HUES48 (cell line): ENCODE results near the gene NEUROG1.

Experiments used
- H3K27ac ChIP-seq: one replicate; pipeline ENCODE4 v1.7.0; 2013; ENCODE audit warnings: low read depth, low read length, inconsistent platforms
- H3K27me3 ChIP-seq: 2 replicates; pipeline ENCODE4 v1.6.1; 2013; ENCODE audit warnings: mild to moderate bottlenecking, low read length; ENCODE audit not compliant: control insufficient read depth, insufficient read depth
- H3K36me3 ChIP-seq: 2 replicates; pipeline ENCODE4 v1.6.1; 2013; ENCODE audit warnings: low read length; ENCODE audit not compliant: control insufficient read depth, insufficient read depth
- H3K4me1 ChIP-seq: 2 replicates; pipeline ENCODE4 v1.6.1; 2013; ENCODE audit warnings: mild to moderate bottlenecking, low read length; ENCODE audit not compliant: control insufficient read depth, insufficient read depth
- H3K4me3 ChIP-seq: 2 replicates; pipeline ENCODE4 v1.5.1; 2013; ENCODE audit warnings: mild to moderate bottlenecking, low read depth, low read length
- H3K9ac ChIP-seq: 2 replicates; pipeline ENCODE4 v1.6.1; 2013; ENCODE audit warnings: mild to moderate bottlenecking, low read depth, low read length, moderate library complexity
- H3K9me3 ChIP-seq: 2 replicates; pipeline ENCODE4 v1.6.1; 2013; ENCODE audit warnings: low read length; ENCODE audit not compliant: control insufficient read depth, insufficient read depth

Gene NEUROG1, protein sequence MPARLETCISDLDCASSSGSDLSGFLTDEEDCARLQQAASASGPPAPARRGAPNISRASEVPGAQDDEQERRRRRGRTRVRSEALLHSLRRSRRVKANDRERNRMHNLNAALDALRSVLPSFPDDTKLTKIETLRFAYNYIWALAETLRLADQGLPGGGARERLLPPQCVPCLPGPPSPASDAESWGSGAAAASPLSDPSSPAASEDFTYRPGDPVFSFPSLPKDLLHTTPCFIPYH

DNA sequence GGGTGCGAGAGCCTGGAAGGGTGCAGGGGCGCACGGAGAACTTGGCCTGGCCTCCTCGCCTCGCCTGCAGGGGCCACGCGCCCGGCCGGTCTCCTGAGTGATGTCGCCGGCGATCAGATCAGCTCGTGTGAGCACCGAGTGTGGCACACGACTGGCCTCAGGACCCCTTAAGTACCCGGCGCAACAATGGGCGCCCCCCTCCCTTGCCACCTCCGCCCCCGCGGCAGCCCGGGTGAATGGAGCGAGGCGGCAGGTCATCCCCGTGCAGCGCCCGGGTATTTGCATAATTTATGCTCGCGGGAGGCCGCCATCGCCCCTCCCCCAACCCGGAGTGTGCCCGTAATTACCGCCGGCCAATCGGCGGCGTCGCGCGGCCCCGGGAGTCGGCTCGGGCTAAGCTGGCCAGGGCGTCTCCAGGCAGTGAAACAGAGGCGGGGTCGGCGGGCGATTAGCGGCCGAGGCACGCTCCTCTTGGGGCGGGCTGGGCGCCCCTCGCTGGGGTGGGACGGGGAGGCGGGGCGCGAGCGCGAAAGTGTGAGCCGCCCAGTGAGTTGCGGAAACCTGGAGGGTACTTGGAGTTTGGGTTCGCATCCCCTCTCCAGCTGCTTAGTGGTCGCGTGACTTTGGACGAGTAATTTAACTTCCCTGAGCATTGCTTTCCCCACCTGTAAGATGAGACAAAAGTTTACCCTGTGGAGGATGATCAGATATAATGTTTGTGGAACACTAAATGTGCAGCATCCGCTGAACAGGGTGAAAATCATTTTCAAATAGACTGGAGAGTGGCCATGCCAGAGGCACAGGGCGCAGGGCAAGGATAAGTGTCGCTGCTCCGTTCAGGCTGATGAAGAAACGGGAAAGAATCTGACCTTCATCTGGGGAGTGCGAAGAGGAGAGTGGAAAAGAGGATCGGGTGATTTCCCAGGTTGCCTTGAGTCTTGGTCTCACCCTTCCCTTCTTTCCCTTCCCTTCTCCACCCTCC is at the start of gene NEUROG1:
Gene NEUROG1, minus strand, starts transcription at position 145 of the 982 bp plus-strand sequence. CDS start 274 bp downstream, outside the sequence.
- Histone ChIP-seq H3K36me3 (no peaks in the 10 kb centered on the region), H3K4me3 (peak within 1 kb of the TSS; percentile 43), H3K9ac (no peak within 1 kb of the TSS), H3K4me1 (peaks cover 11% of the 10 kb centered on the region), H3K27ac (no peak within 1 kb of the TSS), H3K27me3 (peaks cover 100% of the 10 kb centered on the region), H3K9me3 (peaks cover 13% of the 10 kb centered on the region; the same call in 1 of the 2 replicates)

DNA sequence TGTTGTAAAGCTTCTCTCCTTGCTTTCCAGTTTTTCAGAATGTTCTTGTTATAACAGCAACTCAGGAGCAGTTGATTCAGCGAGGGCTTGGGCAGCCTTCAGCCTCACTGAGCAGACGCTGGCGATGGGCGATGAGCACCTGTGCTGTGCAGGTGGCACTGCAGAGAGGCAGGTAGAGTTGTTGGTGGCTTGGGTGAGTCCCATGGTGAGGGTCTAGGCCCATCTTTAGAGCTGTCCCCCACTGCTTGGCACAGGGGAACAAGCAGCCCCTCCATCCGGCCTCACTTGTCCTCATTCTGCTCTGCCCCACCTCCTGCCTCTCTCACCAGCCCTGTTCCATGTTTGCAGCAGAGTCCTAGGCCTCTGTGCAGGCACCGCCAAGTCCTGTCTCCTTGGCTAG is 49.2 kb upstream of the NEUROG1 start:
- no peaks in the 10 kb centered on the region for H3K9me3 ChIP-seq
- no peaks in the 10 kb centered on the region for H3K36me3 ChIP-seq
- no peak overlapping the region for H3K9ac ChIP-seq
- peaks cover 28% of the 10 kb centered on the region for H3K27me3 ChIP-seq
- no peak overlapping the region for H3K4me3 ChIP-seq
- no peaks in the 10 kb centered on the region for H3K4me1 ChIP-seq
- H3K27ac ChIP-seq = no peak overlapping the region

DNA sequence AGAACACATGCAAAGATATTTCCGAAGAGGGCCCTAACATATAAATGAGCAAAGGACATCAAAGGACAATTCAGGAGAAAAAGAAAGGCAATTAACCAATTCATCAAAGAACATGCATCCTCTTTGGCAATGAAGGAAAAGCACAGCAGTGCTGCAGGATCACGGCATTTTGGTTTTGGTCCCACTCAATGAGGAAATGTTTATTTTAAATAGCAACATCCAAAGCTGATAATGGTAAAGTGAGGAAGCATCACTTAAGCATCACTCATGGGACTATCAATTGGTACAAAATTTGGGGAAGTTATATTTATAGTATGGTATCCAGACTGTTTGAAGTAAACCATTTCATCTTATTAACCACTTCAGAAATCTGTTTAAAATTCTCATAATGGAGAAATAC is 48.5 kb upstream of the NEUROG1 start:
- Histone ChIP-seq H3K4me1 (no peaks in the 10 kb centered on the region), H3K4me3 (no peak overlapping the region), H3K27ac (no peak overlapping the region), H3K36me3 (no peaks in the 10 kb centered on the region), H3K27me3 (peaks cover 34% of the 10 kb centered on the region), H3K9ac (no peak overlapping the region), H3K9me3 (no peaks in the 10 kb centered on the region)

DNA sequence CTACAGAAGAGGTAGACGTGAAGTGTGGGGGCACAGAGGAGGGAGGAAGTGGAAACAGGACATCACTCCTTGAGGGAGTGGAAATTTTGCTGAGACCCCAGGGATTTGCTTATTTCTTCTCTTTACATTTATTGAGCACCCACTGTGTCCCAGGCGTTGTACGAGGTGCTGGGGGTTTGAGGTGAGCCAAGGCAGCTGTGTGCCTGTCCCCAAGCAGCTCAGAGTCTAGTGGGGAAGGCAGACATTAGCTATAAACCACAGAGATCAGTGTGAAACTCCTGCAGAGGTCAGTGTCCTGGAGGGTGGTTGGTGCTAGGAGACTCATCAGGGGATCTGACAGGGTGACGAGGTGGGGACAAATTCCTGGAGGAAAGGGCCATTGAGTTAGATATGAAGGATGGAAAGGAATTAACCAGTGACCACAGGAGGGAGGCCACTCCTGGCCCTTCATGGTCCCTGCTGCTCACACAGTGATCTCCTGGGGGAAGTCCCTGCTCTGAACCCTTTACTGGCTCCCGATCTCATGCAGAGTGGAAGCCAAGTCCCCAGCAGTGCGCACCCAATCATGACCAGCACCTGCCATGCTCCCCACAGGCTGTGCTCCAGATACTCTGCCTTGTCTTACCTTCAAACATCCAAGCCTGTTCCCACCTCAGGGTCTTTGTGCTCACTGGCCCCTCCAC is 46.5 kb upstream of the NEUROG1 start:
- H3K4me3 ChIP-seq = no peak overlapping the region
- H3K27me3 ChIP-seq = peaks cover 54% of the 10 kb centered on the region
- H3K36me3 ChIP-seq = no peaks in the 10 kb centered on the region
- H3K27ac ChIP-seq = no peak overlapping the region
- H3K9ac ChIP-seq = no peak overlapping the region
- no peaks in the 10 kb centered on the region for H3K9me3 ChIP-seq
- H3K4me1 ChIP-seq = peaks cover 11% of the 10 kb centered on the region

DNA sequence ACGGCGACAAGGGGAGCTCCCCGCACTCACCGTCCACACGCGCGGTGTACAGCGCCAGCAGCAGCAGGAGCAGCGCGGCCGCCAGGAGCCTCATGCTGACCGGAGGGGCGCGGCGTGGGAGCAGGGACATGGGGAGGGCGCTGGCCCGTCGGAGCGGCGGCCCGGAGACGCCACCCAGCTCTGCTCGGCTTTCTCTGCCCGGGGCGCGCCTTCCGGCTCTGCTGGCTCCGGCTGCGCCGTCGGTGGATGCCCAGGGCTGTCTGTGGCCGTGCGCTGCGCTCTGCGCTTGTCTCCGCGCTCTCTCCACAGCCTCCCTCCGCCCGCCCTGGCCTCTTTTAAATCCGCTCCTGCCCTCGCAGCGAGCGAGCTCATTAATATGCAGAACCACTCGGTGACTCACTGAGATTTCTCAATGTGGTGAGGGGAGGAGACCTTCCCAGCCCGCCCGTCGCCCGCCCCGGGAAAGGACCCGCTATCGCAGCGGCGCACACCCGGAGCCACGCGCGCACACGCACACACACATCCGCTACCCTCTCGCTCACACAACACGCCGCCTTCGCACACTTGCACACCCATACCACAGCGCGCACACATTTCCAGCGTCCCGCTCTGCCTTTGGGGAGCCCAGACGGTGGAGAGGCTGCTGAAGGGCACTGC is 43.0 kb upstream of the NEUROG1 start, which contains the start of gene CXCL14:
Gene CXCL14, minus strand, starts transcription at position 307 of the 657 bp plus-strand sequence. Its CDS starts 213 bp downstream, at position 94.
- Histone ChIP-seq H3K9me3 (no peaks in the 10 kb centered on the region), H3K4me1 (peaks cover 23% of the 10 kb centered on the region), H3K4me3 (peak within 1 kb of the TSS; percentile 68), H3K27ac (no peak within 1 kb of the TSS), H3K36me3 (no peaks in the 10 kb centered on the region), H3K9ac (peak within 1 kb of the TSS; percentile 25; the same call in 1 of the 2 replicates), H3K27me3 (peaks cover 72% of the 10 kb centered on the region)

DNA sequence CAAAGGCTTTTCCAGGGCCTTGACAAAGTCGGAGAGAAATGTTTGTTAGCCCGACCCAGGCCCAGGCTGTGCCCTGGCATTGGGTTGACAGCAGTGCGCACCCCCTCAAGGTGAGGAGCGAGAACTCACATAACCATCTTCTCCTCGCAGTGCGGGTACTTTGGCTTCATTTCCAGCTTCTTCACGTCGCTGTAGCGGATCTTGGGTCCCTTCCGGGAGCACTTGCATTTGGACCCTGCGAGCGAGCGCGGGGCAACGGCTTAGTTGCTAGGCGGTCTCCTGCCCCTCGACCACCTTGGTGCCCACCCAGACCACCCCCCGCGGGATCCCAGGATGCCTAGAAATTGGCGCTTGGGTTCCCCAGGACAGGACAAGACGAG is 42.5 kb upstream of the NEUROG1 start:
- Histone ChIP-seq H3K27me3 (peaks cover 70% of the 10 kb centered on the region), H3K9me3 (no peaks in the 10 kb centered on the region), H3K36me3 (no peaks in the 10 kb centered on the region), H3K4me1 (peaks cover 23% of the 10 kb centered on the region), H3K9ac (peak overlapping the region; percentile 25; the same call in 1 of the 2 replicates), H3K4me3 (peak overlapping the region; percentile 68), H3K27ac (no peak overlapping the region)

DNA sequence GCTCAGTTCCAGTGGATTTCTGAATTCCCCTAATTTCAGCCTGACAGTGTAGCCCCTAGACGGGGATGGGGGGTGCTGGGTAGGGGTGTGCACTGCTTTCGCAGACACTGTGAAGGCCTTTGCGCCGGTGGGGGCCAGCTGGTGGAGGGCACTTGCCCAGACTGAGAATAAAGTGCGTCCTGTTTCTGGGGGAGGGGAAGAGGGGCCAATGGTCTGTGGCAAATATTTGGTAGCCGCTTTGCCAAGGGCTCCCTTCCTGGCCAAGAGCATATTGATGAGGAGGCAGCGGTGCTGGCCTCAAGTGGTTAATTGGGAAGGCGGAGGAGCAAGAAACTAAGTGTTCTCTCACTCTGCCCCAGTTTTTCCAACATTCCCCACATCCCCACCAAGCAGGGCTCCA is 41.7 kb upstream of the NEUROG1 start:
- Histone ChIP-seq H3K9ac (no peak overlapping the region), H3K4me3 (0 out of 2 replicates have a peak overlapping the region, but pooled peaks have one; percentile 26), H3K27ac (no peak overlapping the region), H3K4me1 (peaks cover 23% of the 10 kb centered on the region), H3K27me3 (peaks cover 66% of the 10 kb centered on the region), H3K9me3 (no peaks in the 10 kb centered on the region), H3K36me3 (no peaks in the 10 kb centered on the region)

DNA sequence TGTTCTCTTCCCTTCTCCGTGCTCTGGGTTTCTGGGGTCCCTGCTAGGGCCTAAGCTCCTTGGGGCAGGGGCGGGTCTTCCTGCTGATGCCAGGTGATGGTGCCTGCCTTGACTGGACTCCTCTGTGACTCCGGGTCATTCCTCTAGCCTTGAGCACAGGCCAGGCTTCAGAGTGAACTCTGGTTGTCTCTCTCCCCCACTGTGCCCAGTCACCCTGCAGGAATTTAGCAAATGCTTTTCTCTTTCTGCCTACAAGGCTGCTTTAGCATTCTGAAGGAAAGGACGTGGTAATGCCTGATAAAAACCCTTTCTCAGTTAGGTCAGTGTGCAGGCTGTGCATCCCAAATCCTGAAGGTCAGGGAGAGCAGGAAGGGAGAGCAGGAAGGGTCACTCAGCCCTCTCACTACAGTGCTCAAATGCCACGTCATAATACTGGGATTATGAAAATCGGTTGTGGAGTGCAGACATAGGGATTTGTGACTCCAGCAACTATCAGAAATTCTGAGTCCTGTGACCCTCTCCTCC is 40.4 kb upstream of the NEUROG1 start:
- Histone ChIP-seq H3K27ac (peak overlapping the region; percentile 76), H3K27me3 (peaks cover 57% of the 10 kb centered on the region), H3K9ac (no peak overlapping the region), H3K36me3 (no peaks in the 10 kb centered on the region), H3K4me3 (no peak overlapping the region; the same call in 1 of the 2 replicates), H3K4me1 (peaks cover 23% of the 10 kb centered on the region), H3K9me3 (no peaks in the 10 kb centered on the region)

DNA sequence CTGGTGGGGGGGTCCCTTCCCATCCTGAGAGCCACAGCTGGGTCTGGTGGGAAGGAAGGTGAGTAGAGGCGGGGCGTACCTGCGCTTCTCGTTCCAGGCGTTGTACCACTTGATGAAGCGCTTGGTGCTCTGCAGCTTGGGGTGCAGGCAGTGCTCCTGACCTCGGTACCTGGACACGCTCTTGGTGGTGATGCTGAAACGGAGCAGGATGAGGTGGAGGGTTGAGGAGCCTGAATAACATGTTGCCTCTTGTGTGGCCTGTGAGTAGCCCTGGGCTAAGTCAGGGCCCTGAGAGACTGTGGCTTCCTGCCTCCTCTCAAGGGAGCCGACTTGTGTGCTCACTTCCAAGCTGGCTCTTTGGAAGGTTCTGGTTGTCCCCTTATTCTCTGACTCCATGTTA is 38.7 kb upstream of the NEUROG1 start:
- H3K9ac ChIP-seq = no peak overlapping the region
- H3K36me3 ChIP-seq = no peaks in the 10 kb centered on the region
- no peak overlapping the region for H3K4me3 ChIP-seq
- peaks cover 40% of the 10 kb centered on the region for H3K27me3 ChIP-seq
- H3K27ac ChIP-seq = no peak overlapping the region
- H3K9me3 ChIP-seq = no peaks in the 10 kb centered on the region
- peaks cover 23% of the 10 kb centered on the region for H3K4me1 ChIP-seq

DNA sequence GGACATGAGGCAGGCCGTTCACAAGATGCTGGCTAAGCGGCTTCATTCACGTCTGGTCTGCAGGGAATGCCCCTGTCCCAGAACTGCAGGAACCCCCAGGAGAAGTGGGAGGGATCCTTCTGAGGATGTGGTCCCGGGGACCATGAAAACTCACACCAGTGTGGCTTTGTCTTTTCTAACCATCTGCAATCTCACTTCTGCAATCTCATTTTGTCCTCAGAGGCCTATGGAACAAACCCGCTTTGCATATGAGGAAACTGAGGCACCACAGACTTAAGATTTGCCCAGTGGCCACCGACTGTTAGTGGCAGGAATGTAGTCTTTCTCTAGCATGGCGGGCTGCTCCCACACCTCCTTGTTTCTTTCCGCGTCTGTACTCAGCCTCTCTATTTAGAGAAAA is 36.1 kb upstream of the NEUROG1 start:
- peaks cover 14% of the 10 kb centered on the region for H3K27me3 ChIP-seq
- no peak overlapping the region for H3K4me3 ChIP-seq
- H3K36me3 ChIP-seq = no peaks in the 10 kb centered on the region
- no peak overlapping the region for H3K9ac ChIP-seq
- H3K27ac ChIP-seq = no peak overlapping the region
- H3K9me3 ChIP-seq = no peaks in the 10 kb centered on the region
- H3K4me1 ChIP-seq = peaks cover 9% of the 10 kb centered on the region
